ENCODE results near the gene PLXNA2.

Gene PLXNA2, protein sequence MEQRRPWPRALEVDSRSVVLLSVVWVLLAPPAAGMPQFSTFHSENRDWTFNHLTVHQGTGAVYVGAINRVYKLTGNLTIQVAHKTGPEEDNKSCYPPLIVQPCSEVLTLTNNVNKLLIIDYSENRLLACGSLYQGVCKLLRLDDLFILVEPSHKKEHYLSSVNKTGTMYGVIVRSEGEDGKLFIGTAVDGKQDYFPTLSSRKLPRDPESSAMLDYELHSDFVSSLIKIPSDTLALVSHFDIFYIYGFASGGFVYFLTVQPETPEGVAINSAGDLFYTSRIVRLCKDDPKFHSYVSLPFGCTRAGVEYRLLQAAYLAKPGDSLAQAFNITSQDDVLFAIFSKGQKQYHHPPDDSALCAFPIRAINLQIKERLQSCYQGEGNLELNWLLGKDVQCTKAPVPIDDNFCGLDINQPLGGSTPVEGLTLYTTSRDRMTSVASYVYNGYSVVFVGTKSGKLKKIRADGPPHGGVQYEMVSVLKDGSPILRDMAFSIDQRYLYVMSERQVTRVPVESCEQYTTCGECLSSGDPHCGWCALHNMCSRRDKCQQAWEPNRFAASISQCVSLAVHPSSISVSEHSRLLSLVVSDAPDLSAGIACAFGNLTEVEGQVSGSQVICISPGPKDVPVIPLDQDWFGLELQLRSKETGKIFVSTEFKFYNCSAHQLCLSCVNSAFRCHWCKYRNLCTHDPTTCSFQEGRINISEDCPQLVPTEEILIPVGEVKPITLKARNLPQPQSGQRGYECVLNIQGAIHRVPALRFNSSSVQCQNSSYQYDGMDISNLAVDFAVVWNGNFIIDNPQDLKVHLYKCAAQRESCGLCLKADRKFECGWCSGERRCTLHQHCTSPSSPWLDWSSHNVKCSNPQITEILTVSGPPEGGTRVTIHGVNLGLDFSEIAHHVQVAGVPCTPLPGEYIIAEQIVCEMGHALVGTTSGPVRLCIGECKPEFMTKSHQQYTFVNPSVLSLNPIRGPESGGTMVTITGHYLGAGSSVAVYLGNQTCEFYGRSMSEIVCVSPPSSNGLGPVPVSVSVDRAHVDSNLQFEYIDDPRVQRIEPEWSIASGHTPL (N-terminal part only)

DNA sequence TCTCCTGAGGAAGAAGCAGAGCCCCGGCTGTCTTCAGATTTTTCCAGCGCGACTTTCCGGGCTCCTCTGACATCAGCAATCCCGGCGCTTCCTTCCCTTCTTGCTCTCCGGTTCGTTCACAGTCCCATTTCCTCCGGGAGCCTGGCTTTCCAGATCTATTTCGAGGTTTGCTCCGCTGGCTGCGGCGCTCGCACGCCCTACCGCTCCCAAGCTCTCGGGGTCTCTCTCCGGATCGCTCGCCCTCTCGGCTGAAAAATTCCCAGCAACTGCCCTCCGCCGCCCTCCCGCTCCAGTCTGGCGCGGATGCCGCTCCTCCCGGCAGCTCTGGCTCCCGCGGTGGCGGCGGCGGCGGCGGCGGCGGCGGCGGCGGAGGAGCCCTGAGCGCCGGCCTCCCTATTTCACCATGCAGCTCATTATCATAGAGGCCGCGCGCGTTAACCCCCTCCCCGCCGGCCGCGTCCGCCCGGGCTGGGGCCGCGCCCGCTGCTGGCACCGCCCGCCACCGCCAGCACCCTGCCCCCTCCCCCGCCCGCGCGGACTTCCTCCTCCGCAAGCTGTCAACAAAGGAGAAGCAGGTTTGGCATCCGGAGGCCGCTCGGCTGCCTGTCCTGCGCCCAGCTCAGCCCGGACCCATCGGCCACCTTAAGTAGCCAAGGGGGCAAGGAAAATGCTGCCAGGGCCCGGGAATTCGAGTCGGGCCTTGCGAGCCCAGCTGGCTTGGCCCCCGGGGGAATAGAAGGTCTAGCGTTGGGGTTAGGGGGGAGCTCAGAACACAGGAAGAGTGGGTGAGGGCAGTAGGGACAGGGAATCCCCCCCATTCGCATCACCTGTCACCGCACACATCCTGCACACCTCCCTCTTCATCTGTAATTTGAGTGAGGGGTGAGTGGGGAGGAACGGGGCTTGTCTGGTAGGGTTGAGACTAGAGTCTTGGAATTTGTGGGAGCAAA is at the start of gene PLXNA2:
PLXNA2 (minus strand) TSS at position 418 of the 950 bp plus-strand sequence. CDS start 26,462 bp downstream, outside the sequence.
- no peak for DNase-seq (ENCODE audit: low read depth in 2 of 2)

DNA sequence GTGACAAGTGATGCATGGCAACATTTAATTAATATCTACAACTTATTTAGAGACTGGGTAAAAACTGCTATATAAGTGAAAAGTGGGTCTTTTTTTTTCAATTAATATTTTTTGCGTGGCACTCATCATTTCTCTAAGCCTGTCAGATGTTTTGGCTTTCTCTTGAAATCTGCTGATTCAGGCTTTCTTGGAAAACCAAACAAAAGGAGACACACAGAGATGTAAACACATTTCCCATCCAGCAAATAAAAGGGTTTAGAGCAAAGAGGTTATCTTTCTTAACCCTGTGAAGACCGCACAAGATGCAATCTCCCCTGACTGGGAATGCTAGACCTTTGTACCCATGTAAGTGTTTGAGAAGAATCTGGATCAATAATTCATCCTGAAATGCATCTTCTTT is 48.7 kb upstream of the PLXNA2 start:
- DNase-seq (ENCODE audit: low read depth in 2 of 2): no peak

DNA sequence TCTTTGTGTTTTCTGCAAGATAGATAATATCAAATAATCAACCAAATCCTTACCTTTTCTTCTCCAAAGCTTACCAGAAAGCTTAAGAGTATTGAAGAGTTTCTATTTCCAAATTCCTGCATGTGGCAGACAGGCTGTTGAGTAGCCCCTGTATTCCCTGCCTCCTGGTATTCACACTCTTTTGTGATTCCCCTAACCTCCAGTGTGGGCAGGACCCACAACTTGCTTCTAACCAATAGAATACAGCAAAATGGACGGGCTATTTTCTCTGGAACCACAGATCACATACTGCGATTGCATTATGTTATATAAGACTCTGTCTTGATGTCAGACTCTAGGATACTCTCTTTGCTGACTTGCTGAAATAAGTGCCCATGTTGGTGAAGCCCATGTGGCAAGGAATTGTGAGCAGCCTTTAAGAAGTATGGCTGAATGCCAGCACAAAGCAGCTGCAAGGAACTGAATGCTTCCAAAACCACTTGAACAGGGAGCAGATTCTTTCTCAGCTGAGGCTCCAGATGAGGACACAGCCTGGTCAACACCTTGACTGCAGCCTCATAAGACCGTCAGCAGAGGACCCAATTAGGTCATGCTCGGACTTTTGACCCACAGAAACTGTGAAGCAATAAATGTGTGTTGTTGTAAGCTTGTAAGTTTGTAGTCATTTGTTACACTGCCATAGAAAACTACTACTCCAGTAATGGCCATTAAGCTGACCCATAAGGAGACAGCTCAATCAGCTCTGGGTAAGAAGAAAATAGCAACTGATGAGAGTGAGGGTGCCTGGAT is 47.9 kb upstream of the PLXNA2 start:
- DNase-seq (ENCODE audit: low read depth in 2 of 2): no peak

DNA sequence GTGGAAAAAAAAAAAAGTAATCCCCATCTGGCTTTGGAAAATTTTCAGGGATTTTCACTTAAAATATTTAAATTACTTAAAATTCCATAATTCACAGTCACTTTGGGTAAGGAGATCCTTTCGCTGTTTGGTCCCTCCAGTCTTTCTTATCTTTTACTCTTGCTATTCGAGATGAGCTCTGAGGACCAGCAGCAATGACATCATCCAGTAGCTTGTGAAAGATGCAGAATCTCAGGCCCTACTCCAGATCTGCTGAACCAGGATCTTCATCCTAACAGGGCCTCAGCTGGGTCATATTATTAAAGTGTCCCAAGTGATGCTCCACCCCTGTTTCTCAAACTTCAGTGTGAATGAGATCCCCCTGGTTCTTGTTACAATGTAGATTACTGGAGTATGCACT is 46.9 kb upstream of the PLXNA2 start:
- DNase-seq (ENCODE audit: low read depth in 2 of 2): no peak

DNA sequence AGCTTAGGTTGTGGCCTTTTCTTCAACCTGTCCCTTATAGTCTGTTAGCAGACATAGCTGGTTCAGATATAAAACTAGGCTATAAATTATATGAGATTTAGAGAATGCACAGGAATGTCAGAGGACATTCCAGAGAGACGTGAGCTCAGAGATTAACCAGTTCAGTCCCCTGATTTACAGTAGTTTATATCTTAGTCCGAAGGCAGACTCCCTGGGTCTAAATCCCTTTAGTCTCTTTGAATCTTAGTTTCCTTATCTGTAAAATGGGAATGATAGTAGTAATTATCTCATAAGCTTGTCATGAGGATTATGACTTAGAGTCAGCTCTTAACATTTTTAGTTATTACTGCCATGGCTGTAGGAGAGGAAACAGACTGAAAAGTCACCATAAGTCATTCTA is 45.5 kb upstream of the PLXNA2 start:
- no peak for DNase-seq (ENCODE audit: low read depth in 2 of 2)

DNA sequence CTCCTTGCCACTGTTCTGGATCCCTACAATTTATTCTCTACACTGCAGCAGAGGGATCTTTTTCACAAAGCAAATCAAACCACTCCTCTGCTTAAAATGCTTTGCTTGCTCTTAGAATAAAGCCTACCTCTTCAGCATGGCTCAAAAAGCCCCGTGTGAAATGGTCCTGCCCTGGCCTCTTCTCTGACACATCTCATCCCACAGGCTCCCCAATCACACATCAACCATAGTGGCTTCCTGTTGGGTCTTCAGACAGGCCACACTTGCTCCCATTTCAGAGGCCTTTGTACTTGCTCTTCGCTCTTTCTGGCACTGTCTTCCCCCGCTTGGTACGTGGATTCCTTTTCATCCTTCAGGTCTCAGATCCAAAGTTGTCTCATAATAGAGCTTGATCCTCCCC is 44.3 kb upstream of the PLXNA2 start:
- DNase-seq (ENCODE audit: low read depth in 2 of 2): no peak

DNA sequence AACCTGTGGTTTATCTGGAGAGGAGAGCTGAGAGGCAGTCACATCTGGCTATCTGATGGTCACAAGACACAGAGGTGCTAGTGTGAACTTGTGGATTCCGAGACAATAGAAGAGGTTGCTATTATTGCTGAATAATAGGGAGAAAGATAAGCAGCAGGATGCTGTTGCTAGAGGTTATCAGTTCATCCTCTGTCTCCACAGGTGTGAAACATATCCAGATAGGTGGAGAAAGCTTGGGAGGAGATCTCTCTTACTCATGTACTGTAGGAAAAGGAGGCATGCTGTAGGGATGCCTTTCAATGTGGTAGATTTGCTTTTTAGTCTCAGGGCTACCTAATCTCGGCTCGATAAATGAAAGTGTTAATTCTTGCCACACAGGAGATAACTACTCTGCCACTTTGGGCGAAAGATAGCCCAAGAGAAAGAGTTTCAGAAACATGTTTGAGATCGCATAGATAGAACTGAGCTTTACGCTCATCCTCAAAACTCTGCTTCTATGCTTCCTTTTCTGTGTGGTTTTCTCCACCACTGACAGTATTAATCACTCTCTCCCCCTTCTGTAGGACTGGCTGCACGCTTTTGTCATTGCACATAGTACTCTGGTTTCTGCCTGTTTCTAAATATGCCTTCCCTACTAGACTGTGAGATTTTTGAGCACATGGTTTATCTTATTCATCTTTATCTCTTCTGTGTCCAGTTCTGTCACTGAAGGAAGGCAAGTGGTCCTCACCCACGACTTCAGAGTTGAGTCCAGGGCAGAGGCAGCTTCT is 36.7 kb upstream of the PLXNA2 start:
- DNase-seq (ENCODE audit: low read depth in 2 of 2): no peak

DNA sequence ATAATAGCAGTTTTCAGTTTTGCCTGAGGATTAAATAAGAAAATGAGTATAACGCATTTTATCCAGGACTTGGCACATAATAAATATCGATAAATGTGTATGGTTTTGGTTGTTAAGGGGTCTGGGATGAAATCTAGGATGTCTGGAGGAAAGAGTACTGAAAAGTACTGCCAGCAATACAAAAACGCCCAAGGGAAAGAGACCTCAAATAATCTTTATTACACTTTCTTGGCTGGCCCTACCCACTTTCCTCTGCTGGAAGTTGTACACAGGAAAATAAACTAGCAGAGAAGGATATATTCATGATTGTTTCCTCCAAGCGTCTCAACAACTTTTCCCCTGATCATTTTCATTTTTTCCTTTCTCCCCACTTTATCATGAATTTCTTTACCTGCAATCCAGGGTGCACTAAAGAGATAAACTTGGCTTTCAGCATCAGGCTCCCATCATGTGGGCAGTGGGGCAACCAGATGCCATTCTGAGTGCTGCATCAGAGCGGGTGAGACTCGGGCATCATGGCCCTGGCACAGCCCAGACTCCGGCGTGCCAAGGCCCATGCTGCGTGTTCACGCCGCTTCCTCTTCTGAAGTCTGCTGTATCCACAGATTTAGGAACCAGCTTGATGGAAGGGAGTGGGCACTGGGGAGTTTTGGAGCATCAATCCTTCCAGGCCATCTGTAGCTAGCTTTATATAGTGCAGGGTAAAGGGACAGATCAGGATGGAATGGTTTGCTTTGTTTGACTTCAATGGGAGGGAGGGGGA is 35.8 kb upstream of the PLXNA2 start:
- no peak for DNase-seq (ENCODE audit: low read depth in 2 of 2)

DNA sequence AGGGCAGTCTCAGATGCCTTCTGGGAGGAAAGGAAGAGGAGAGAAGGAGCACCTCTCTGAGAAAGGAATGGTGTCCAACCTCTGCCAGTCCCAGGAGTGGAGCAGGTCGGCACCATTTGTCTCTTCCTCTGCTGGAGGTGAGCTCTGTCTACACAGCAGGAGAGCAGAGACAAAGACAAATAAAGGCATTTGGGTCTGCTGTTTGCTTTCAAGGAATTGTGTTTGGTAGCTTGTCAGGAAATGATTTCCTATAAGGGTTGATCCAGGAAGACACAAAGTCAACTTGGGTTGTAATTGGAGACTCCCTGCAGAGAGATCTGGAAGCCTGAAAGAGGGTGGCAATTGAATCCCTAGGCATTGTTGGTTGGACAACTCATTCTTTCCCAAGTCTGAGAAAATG is 34.5 kb upstream of the PLXNA2 start:
- no peak for DNase-seq (ENCODE audit: low read depth in 2 of 2)

DNA sequence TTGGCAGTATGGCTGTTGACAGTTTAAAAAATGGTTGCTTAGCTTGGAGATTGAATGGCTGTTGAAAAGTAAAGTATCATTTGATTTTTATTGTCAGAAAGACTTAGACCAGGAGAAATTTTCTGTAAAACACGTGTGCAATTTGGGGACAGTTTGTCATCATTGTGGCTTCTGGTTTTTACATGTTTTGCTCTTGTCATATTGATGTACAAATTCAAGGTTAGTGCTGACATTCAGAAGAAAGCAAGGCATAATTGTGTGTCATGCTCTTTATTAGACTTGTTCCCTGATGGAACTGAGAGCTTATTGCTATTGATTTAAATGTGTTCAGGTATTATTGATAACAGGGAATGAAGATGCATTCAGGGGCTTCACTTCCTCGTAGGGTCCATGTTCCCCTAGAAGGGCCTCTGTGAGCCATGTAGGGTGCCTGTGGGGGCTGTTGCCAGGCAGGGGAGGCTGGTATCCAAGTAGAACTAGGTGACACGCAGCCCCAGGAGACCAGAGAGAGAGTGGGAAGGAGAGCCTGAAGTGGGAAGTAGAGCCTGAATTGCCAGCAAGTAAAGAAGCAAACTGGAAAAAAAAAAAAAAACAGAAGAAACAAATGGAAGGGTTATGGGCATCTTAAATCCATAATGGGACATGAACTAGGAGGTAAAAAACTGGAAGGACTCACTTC is 32.7 kb upstream of the PLXNA2 start:
- DNase-seq (ENCODE audit: low read depth in 2 of 2): no peak

DNA sequence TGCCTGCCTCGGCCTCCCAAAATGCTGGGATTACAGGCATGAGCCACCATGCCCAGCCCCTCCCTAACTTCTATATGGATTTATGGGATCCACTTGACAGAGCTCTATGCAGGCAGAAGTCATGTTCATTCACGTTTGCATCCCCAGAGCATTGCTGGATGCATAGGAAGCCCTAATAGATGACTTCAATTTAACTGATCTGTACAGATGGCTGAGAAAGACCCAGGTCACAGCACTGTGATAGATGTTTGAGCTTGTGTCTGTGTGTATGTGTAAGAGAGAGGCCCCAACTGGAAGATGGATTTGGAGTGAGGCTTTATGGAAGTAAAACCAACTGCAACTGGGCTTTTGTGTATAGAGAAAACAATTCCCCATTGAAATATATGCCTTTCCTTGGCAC is 30.9 kb upstream of the PLXNA2 start:
- DNase-seq (ENCODE audit: low read depth in 2 of 2): no peak

DNA sequence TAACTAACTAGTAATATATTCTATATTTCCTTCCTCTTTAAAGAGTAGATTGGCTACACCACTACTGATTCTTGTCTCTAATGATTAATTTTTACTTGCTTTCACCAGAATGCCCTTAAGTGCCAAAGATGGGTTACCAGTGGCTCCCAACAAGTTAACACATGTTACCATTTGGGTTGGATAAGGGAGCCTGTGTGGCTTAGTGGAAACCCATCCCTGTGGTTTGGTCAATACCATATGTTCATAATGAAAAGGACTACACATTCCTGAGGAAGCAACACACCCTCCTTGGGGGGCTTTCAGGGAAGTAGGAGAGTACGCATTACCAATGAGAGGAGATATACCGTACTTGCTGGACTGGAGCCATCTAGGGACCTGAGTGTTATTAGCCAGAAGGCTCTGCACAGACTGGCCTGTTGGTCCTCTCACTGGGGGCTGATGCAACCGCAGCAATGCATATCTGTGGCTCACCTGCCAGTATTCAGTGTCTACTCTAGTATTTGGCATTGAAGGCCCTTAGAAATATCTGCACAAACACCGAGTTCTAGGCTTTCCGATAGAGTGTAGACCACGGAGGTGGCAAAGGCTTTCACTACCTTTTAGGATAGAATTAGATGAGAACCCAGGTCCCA is 29.3 kb upstream of the PLXNA2 start:
- DNase-seq (ENCODE audit: low read depth in 2 of 2): no peak

DNA sequence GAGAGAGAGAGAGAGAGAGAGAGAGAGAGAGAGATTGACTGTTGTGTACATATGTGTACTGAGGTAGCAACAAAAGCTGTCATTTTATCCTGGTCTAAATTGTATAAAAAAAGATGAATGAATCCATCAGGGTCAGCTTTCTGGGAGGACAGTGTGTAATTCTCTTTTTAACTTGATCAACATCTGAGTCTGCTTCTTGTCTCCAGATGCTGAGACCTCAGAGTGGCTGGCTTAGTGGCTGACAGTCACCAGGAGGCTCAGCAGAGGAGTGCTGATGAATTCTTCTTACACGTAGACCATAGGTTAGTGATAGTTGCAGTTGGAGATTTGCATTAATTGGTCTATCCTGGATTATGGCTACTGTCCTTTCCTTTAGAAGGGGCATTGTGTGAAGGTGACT is 28.5 kb upstream of the PLXNA2 start:
- DNase-seq (ENCODE audit: low read depth in 2 of 2): no peak

DNA sequence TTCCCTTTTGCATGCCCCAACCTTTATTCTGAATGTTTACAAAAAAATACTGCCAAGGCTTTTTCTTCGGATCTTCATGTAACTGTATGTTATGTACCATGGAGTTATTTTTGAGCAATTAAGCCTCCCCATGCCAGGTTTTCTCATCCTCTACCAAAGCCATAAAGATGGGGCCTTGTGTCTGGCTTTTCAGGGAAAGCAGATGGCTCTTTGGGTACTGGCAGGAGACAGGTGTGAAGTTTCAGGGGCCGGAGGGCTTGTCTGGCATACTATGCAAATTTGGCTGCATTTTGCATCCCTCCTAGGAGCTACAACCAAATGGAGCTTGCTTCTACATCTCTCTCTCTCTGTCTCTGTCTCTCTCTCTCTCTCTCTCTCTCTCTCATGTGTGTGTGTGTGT is 28.1 kb upstream of the PLXNA2 start:
- no peak for DNase-seq (ENCODE audit: low read depth in 2 of 2)

DNA sequence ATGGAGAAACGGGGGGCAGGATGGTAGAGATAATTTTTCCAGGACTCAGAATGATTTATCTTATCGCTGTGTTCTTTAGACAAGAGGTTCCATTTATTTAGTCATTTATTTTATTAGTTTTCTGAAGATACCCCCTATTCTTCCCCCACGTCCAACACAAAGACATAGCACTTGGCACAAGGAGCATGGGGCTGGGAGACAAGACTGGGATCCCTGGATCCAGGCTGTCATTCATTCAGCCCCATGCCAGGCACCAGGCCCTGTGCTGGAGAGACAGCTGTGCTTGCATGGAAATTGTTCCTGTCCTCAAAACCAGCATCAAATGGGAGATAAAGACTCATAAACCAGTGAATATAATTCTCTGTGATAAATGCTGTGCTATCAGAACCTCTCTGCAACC is 27.1 kb upstream of the PLXNA2 start:
- DNase-seq (ENCODE audit: low read depth in 2 of 2): no peak

DNA sequence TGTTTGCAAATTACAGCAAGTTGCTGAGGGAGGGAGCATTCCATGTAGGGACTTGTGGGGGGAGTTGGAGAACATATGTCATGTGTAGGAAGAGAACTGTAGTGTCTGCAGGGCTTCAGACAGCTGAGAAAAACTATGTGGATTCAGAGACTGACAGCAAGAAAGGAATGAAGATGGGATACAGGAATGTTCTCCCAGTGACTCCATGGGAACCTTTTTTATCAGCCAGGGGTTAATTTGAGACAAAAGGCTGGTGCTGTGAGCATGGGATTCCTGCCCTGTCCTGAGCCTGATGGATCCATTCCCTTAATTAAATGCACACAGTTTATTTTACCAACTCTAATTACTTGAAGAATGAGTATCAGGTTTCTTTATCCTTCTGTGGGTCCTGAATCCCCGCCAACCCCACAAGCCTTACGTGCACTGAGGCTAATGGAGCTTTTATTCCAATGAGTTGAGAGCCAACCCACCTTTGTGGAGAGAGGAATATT is 26.5 kb upstream of the PLXNA2 start:
- no peak for DNase-seq (ENCODE audit: low read depth in 2 of 2)

DNA sequence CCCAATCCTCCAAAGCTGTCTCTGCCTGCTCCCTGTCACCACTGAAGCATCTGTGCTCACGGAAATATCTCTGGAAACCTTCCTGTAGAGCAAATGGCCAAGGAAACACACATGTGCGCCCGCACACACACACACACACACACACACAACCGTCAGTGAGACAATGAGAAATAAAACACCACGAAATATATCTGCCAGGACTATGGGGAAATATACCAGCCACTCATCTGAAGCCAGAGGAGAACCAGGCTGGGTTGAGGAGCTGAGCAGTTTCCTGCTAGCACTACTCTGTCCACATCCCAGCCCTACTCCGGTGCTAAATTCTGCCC is 25.1 kb upstream of the PLXNA2 start:
- no peak for DNase-seq (ENCODE audit: low read depth in 2 of 2)

Measured in fibroblast of skin of left quadriceps (primary cell).